H1 (cell line): Measurements from ENCODE around the gene GUCY1A2. TPM values are rescaled to one million over a fixed set of nuclear protein-coding genes. Genes with fewer than 3 reads are reported as not detected.

ENCODE experiments used
- CTCF ChIA-PET: fragments of 300-600 bp; sonication (Branson Sonifier 250); formaldehyde crosslinking; loops from one replicate; lab custom pipeline; 2021; ENCODE audit not compliant: partially characterized antibody; lab: Charles Lee
- POLR2A ChIA-PET: fragments of 300-600 bp; sonication (Branson Sonifier 250); formaldehyde crosslinking; loops from one replicate; lab custom pipeline; 2021; ENCODE audit warnings: inconsistent platforms; ENCODE audit not compliant: partially characterized antibody; lab: Charles Lee
- DNase-seq, 2 experiments: peaks; one replicate each; pipeline versions ENCODE4 v3.0.0 to v3.0.0-alpha.2; 2010 to 2022; ENCODE audit warnings: low spot score in 2 of 2, low read depth in 1 of 2, mixed read lengths in 1 of 2
- FAIRE-seq: peaks from 2 replicates; lab custom pipeline; 2011; peaks lifted over from hg19 to GRCh38; lab: Jason Lieb, UNC
- H2AFZ ChIP-seq: 2 replicates; pipeline ENCODE4 v1.8.1; 2012; ENCODE audit warnings: low read length, inconsistent platforms
- H2AK5ac ChIP-seq: 2 replicates; pipeline ENCODE4 v1.6.1; 2013; ENCODE audit warnings: low read depth, low read length
- H2BK120ac ChIP-seq: replicated peaks from 2 replicates; pipeline ENCODE3; 2013; ENCODE audit warnings: low read depth, low read length, inconsistent platforms
- H2BK12ac ChIP-seq: 2 replicates; pipeline ENCODE4 v1.6.1; 2013; ENCODE audit warnings: low read depth, low read length
- H2BK15ac ChIP-seq: 2 replicates; pipeline ENCODE4 v1.6.1; 2013; ENCODE audit warnings: low read length
- H2BK20ac ChIP-seq: 2 replicates; pipeline ENCODE4 v1.6.1; 2013; ENCODE audit warnings: low read length
- H2BK5ac ChIP-seq: 2 replicates; pipeline ENCODE4 v1.6.1; 2013; ENCODE audit warnings: low read depth, low read length
- H3K14ac ChIP-seq: 2 replicates; pipeline ENCODE4 v1.6.1; 2013; ENCODE audit warnings: inconsistent platforms; ENCODE audit not compliant: insufficient read length
- H3K18ac ChIP-seq: 2 replicates; pipeline ENCODE4 v1.6.1; 2013; ENCODE audit warnings: low read length; ENCODE audit errors: extremely low read depth
- H3K23ac ChIP-seq: 2 replicates; pipeline ENCODE4 v1.6.1; 2013; ENCODE audit warnings: inconsistent platforms; ENCODE audit not compliant: insufficient read length
- H3K23me2 ChIP-seq: 2 replicates; pipeline ENCODE4 v1.6.1; 2013; ENCODE audit warnings: low read depth, low read length
- H3K27ac ChIP-seq: 2 replicates; pipeline ENCODE4 v1.6.1; 2011; ENCODE audit warnings: low read depth, low read length, inconsistent platforms
- H3K27me3 ChIP-seq, 4 experiments: replicated peaks in 1 of 4; 1 replicate in 1 of 4; 2 replicates in 3 of 4; pipeline versions ENCODE4 v1.6.1 to v1.8.1; 2011 to 2013; ENCODE audit warnings: low read length in 3 of 4, mild to moderate bottlenecking in 3 of 4, inconsistent platforms in 2 of 4, mixed read lengths in 2 of 4, moderate library complexity in 1 of 4; ENCODE audit not compliant: control insufficient read depth in 3 of 4, insufficient read depth in 3 of 4; ENCODE audit errors: extremely low read depth in 1 of 4
- H3K36me3 ChIP-seq, 4 experiments: 2 replicates each; pipeline versions ENCODE4 v1.6.1 to v1.8.1; 2011 to 2013; ENCODE audit warnings: mild to moderate bottlenecking in 4 of 4, low read length in 3 of 4, moderate library complexity in 2 of 4, control low read depth in 1 of 4, inconsistent platforms in 1 of 4; ENCODE audit not compliant: insufficient read depth in 4 of 4, control insufficient read depth in 2 of 4
- H3K4ac ChIP-seq: replicated peaks from 2 replicates; pipeline ENCODE3; 2013; ENCODE audit warnings: low read length, low read depth, mixed read lengths, inconsistent platforms; ENCODE audit not compliant: insufficient read length
- H3K4me1 ChIP-seq, 4 experiments: replicated peaks in 1 of 4; 1 replicate in 1 of 4; 2 replicates in 3 of 4; pipeline versions ENCODE4 v1.6.1 to v1.8.1; 2011 to 2013; ENCODE audit warnings: low read length in 3 of 4, inconsistent platforms in 2 of 4, mixed read lengths in 1 of 4; ENCODE audit not compliant: insufficient read depth in 4 of 4, control insufficient read depth in 3 of 4
- H3K4me2 ChIP-seq, 2 experiments: 2 replicates each; pipeline versions ENCODE4 v1.6.1 to v1.8.1; 2011 to 2013; ENCODE audit warnings: low read depth in 2 of 2, low read length in 2 of 2, control low read depth in 1 of 2, inconsistent platforms in 1 of 2, mild to moderate bottlenecking in 1 of 2; ENCODE audit not compliant: insufficient read depth in 1 of 2
- H3K4me3 ChIP-seq, 4 experiments: fragments of 200-600, 300-600 bp in 1 of 4; sonication (generic), shearing (Covaris generic), sonication (Bioruptor Twin) in 1 of 4; 2 replicates each; pipeline versions ENCODE4 v1.5.1 to v1.8.1; 2011 to 2016; ENCODE audit warnings: low read length in 4 of 4, low read depth in 3 of 4, control low read depth in 2 of 4, inconsistent platforms in 2 of 4, mild to moderate bottlenecking in 2 of 4, mixed read lengths in 1 of 4, moderate library complexity in 1 of 4; ENCODE audit not compliant: insufficient read depth in 2 of 4; ENCODE audit errors: extremely low read depth in 1 of 4
- H3K56ac ChIP-seq: replicated peaks from 2 replicates; pipeline ENCODE3; 2013; ENCODE audit warnings: low read depth, mild to moderate bottlenecking, mixed read lengths, low read length, inconsistent platforms; ENCODE audit not compliant: insufficient read length
- H3K79me1 ChIP-seq: 2 replicates; pipeline ENCODE4 v1.6.1; 2013; ENCODE audit warnings: low read depth, low read length, control low read depth
- H3K79me2 ChIP-seq, 2 experiments: 2 replicates each; pipeline versions ENCODE4 v1.6.1 to v1.8.1; 2012 to 2013; ENCODE audit warnings: low read length in 2 of 2, mild to moderate bottlenecking in 2 of 2, inconsistent platforms in 1 of 2; ENCODE audit not compliant: insufficient read depth in 2 of 2, control insufficient read depth in 1 of 2
- H3K9ac ChIP-seq, 4 experiments: replicated peaks in 1 of 4; 1 replicate in 1 of 4; 2 replicates in 3 of 4; pipeline versions ENCODE4 v1.6.1 to v1.8.1; 2011 to 2013; ENCODE audit warnings: low read depth in 3 of 4, low read length in 3 of 4, control low read depth in 2 of 4, mild to moderate bottlenecking in 2 of 4, moderate library complexity in 2 of 4, inconsistent platforms in 1 of 4; ENCODE audit errors: extremely low read depth in 1 of 4
- H3K9me3 ChIP-seq, 2 experiments: 2 replicates each; pipeline versions ENCODE4 v1.6.1 to v1.8.1; 2012 to 2013; ENCODE audit warnings: mild to moderate bottlenecking in 2 of 2, moderate library complexity in 2 of 2, control low read depth in 1 of 2, inconsistent platforms in 1 of 2, low read depth in 1 of 2, low read length in 1 of 2, mixed read lengths in 1 of 2; ENCODE audit not compliant: insufficient read depth in 2 of 2
- H4K20me1 ChIP-seq, 2 experiments: replicated peaks in 1 of 2; 2 replicates each; pipeline versions ENCODE3 to v1.8.1; 2011 to 2013; ENCODE audit warnings: inconsistent platforms in 2 of 2, low read length in 2 of 2, mild to moderate bottlenecking in 1 of 2; ENCODE audit not compliant: insufficient read depth in 2 of 2, control insufficient read depth in 1 of 2
- H4K5ac ChIP-seq: 2 replicates; pipeline ENCODE4 v1.6.1; 2013; ENCODE audit warnings: low read length, low read depth, mixed read lengths, inconsistent platforms; ENCODE audit not compliant: insufficient read length
- H4K8ac ChIP-seq: 2 replicates; pipeline ENCODE4 v1.8.0; 2013; ENCODE audit warnings: mild to moderate bottlenecking, moderate library complexity, low read length, inconsistent platforms; ENCODE audit not compliant: insufficient read depth; ENCODE audit errors: extremely low read depth
- H4K91ac ChIP-seq: replicated peaks from 2 replicates; pipeline ENCODE3; 2013; ENCODE audit warnings: low read length, mixed read lengths, inconsistent platforms; ENCODE audit not compliant: insufficient read length
- ASH2L ChIP-seq: fragments of 200-600, 300-600 bp; sonication (generic); IDR thresholded peaks from one replicate; pipeline ENCODE4 v1.7.1; 2017; ENCODE audit warnings: low read length
- BACH1 ChIP-seq: IDR thresholded peaks from 2 replicates; pipeline ENCODE4 v1.6.1; 2012; ENCODE audit warnings: low read length, improper control_type of control experiment
- CBX5 ChIP-seq: fragments of 300-800, 300-1000 bp; sonication (generic); IDR thresholded peaks from 2 replicates; pipeline ENCODE4 v1.7.1; 2016; ENCODE audit warnings: antibody characterized with exemption, low read length, low read depth
- CBX8 ChIP-seq: fragments of 300-800, 300-1000 bp; sonication (generic); IDR thresholded peaks from 2 replicates; pipeline ENCODE4 v1.7.1; 2016; ENCODE audit warnings: low read depth, low read length, borderline replicate concordance
- CEBPB ChIP-seq: IDR thresholded peaks from 2 replicates; pipeline ENCODE4 v1.6.1; 2012; ENCODE audit warnings: low read depth, low read length
- CHD1 ChIP-seq: IDR thresholded peaks from 2 replicates; pipeline ENCODE4 v1.6.1; 2012; ENCODE audit warnings: low read depth, low read length, improper control_type of control experiment
- TCF12 ChIP-seq: IDR thresholded peaks from 2 replicates; pipeline ENCODE4 v1.6.1; 2011; ENCODE audit warnings: low read depth, mild to moderate bottlenecking, low read length
- WGBS, 2 experiments: shearing (Covaris generic) in 1 of 2; methylation state at CpG; one replicate each; pipeline versions ENCODE4 v1.1.6 to v1.1.7; 2013 to 2015; ENCODE audit warnings: low lambda C conversion rate in 2 of 2, mixed read lengths in 2 of 2, inconsistent platforms in 1 of 2, low coverage in 1 of 2, missing lambda C conversion rate in 1 of 2; ENCODE audit not compliant: insufficient replicate concordance in 2 of 2, insufficient coverage in 1 of 2, insufficient read length in 1 of 2; ENCODE audit errors: extremely low coverage in 1 of 2, missing lambda C conversion rate in 1 of 2; 5-methylcytosine and 5-hydroxymethylcytosine counted together
- polyA plus RNA-seq, 7 experiments: library from polyadenylated mRNA; depleted of rRNA in 3 of 7; stranded (reverse) in 5 of 7; unstranded in 2 of 7; fragments of >200 nt in 5 of 7; fragments of 200-250 nt in 2 of 7; gene quantifications; 1 replicate in 5 of 7; 2 replicates in 1 of 7; 4 replicates in 1 of 7; pipeline versions ENCODE4 v1.2.1 to v1.2.3, GENCODE V29; 2011 to 2013; ENCODE audit warnings: missing spikeins in 2 of 7, mixed read lengths in 2 of 7
- total RNA-seq: library from RNA; stranded (reverse); fragmentation: NEBNext Ultra II Directional; extraction: Animal tissue kit (Norgen Biotek cat#: 25700); gene quantifications from 2 replicates; pipeline ENCODE4 v1.2.1, GENCODE V29; 2021

The GUCY1A2 gene
- total and polyA plus RNA-seq, 2 of the 8 experiments (the other 6 are each of a cell fraction or from before 2014, with no cell fraction given): 0.11 to 1.9 TPM

DNA sequence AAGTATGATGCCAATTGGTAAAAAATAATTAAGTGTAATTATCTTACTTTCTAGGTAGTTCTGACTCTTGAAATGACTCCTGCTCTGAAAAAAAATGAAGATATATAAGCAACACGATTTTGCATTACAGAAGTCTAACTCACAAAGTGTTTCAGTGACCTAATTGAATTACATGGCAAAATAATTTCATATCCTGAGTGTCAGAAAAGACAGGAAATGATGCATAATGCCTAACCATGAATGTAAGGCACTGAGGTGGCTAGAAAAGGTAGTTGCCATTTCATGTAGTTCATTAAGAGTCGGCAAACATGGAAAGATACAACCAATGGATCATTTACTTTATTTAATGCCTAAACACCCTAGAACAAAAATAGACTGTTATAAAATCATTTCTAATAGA is 113.5 kb downstream of the GUCY1A2 start:
- no peaks in the 10 kb centered on the region for H3K23me2 ChIP-seq
- no peaks in the 10 kb centered on the region for H3K27me3 ChIP-seq
- H2BK5ac ChIP-seq: no peak overlapping the region
- FAIRE-seq: no peak
- H3K4ac ChIP-seq: no peak overlapping the region
- no peak overlapping the region for H4K8ac ChIP-seq
- no peak overlapping the region for H3K23ac ChIP-seq
- no peaks in the 10 kb centered on the region for H3K79me1 ChIP-seq
- no peak for TF ChIP-seq CBX8
- no peak for TF ChIP-seq CBX5
- no peak for TF ChIP-seq CEBPB
- TF ChIP-seq BACH1: no peak
- no peak for TF ChIP-seq ASH2L
- no peak for TF ChIP-seq TCF12
- TF ChIP-seq CHD1: no peak
- H3K4me3 ChIP-seq: no peak overlapping the region
- no peak overlapping the region for H3K56ac ChIP-seq
- H2AFZ ChIP-seq: no peak overlapping the region
- no peaks in the 10 kb centered on the region for H4K20me1 ChIP-seq
- no peak overlapping the region for H3K14ac ChIP-seq
- 62% methylated on average over 2 of the region's 2 CpGs; no CpG with 5 or more reads in 1 of the 2 experiments for WGBS, 2 experiments
- H4K5ac ChIP-seq: no peak overlapping the region
- H4K91ac ChIP-seq: no peak overlapping the region
- H3K9me3 ChIP-seq: no peaks in the 10 kb centered on the region
- H2AK5ac ChIP-seq: no peak overlapping the region
- no peaks in the 10 kb centered on the region for H3K36me3 ChIP-seq
- POLR2A ChIA-PET: no interaction called here
- H2BK120ac ChIP-seq: no peak overlapping the region
- no peak overlapping the region for H3K9ac ChIP-seq
- no peak overlapping the region for H3K27ac ChIP-seq
- no peak overlapping the region for H3K4me2 ChIP-seq
- no peaks in the 10 kb centered on the region for H3K4me1 ChIP-seq
- H3K18ac ChIP-seq: no peak overlapping the region
- DNase-seq: no peak
- CTCF ChIA-PET: interaction anchor here (0.7 to 1.4 kb wide), 2 partner anchors 12 to 114 kb away, joined by 3 to 4 read pairs; no protein-coding TSS in a partner anchor
- H3K79me2 ChIP-seq: no peaks in the 10 kb centered on the region
- H2BK15ac ChIP-seq: no peak overlapping the region
- no peak overlapping the region for H2BK12ac ChIP-seq
- H2BK20ac ChIP-seq: no peak overlapping the region
